ENCODE measurements around the gene EPS8L3.

- TF ChIP-seq EP300 (IDR thresholded peaks at IDR 0.05) (no peak), POLR2AphosphoS5 (IDR thresholded peaks at IDR 0.05) (no peak)
Measured at GRCh38 chr1:109750920-109751319, 12.8 kb downstream of the EPS8L3 start.

Measured in upper lobe of left lung (tissue), 4 donors.